GM19463 (cell line): ENCODE results near the gene ANXA8.
A peak's percentile ranks its signal among the peaks of the same experiment; 100 is the strongest.
"Not testable (repeated sequence)": the region's sequence is repeated elsewhere in the genome, so short reads cannot be mapped to it uniquely, and the experiment has no call there.

Experiments
- ATAC-seq: cut with Tn5 transposase; IDR thresholded peaks from one replicate; pipeline ENCODE4 v1.9.1; 2021; ENCODE audit warnings: mild to moderate bottlenecking, moderate library complexity; ENCODE audit not compliant: unreplicated experiment

ANXA8 gene

GRCh38 chr10:47483923-47484322, at the start of gene ANXA8:
Gene ANXA8, minus strand, starts transcription at chr10:47484115. Its CDS starts 182 bp downstream, at chr10:47483933.
- not testable (repeated sequence) for ATAC-seq

DNA sequence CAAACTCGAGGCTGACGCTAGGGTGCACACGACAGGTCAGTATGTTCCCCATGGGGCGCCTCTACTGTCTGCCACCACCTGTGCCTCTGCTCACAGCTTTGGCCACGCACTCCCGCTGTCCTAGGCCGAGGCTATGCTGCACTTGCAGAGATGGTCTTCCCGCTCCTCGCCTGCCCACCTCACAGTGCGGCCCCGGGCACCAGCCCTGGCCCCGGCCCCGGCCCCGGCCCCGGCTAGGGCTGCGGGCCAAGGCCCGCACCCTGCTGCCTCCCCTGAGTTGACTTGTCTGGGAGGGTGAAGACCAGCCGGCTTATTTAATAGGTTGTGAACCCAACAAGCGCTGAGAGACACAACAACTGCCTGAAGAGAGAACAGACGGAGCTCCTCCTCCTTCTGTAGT, 39.6 kb upstream of the ANXA8 start, which contains the start of gene AGAP9:
Gene AGAP9 (minus strand): TSS at position 164 of the 400 bp plus-strand sequence. CDS start 112 bp downstream, at position 52.
- not testable (repeated sequence) for ATAC-seq

DNA sequence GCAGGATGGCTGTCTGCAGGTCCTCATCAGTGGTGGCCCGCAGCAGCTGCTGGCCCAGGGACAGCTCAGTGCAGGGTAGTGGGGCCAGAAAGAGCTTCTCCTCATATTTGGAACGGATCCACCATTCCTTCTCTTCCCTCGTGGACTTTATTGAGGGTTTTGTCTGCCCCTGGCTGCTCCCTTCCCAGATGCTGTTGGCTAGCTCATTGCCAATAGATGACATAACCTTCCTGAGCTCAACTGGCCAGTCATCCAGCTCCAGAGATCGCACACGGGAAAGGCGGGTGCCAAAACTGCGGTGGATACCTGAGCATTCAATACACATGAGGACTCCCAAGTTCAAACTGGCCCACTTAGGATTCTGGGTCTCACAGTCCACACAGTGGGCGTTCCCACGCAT, 18.4 kb upstream of the ANXA8 start:
- not testable (repeated sequence) for ATAC-seq

DNA sequence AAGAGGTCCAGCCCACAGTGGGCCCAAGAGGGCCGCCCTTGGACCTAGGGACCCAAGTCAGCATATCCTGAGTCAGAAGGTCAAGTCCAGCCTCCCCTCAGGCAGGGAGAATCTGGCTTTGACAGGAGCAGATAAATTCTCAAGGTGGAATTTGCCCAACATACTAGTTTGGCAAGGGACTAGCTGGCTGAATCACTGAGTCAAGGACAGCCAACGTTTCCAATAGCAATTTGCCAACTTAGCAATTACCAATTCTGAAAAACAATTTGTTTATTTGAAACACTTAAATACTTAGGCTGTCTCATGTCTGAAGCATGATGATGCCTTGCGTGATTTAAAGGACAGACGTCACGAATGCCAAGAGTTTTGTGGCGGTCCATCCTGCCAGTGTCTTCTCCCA, 10.3 kb upstream of the ANXA8 start:
- not testable (repeated sequence) for ATAC-seq

DNA sequence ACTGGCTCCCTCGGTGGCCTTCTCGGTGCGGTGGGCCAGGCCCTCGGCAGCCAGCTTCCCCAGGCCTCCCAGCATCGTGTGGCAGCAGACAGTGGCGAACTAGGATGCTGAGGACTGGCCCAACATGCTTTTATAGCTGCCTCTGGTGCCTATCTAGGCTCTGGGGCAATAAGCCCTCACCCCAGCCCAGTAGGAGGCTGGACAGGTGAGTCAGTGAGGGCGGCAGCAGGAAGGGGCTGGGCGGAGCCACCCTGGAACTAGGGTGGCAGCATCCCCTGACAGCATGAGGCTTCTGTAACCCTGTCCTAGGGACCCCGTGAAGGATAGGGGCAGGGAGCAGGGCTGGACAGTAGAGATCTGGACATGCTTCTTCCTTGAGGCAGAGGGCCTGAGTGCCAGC, 7.7 kb upstream of the ANXA8 start, which contains the start of gene FAM25G:
Gene FAM25G (minus strand): TSS at position 101 of the 400 bp plus-strand sequence. CDS start 26 bp downstream, at position 75.
- not testable (repeated sequence) for ATAC-seq

DNA sequence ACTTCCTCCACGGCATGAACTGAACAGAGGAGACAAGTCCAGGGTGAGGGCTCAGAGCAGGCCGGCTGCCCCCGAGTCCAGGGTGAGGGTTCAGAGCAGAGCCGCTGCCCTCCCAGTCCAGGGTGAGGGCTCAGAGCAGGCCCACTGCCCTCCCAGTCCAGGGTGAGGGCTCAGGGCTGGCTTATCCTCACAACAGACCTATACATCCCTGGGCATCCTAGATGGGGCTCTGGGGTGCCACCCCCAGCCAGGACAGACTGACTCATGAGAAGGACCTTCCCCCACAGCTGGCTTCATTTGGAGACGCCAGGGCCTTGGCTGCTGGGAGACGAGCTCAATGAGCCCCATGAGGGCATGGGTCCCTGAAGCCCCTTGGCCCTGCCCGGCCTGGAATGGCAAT, 5.7 kb upstream of the ANXA8 start:
- ATAC-seq, result not testable (repeated sequence)

GRCh38 chr10:47485943-47486342, 2.0 kb upstream of the ANXA8 start:
- ATAC-seq, result not testable (repeated sequence)

- not testable (repeated sequence) for ATAC-seq
Measured at GRCh38 chr10:47484786-47485185, 871 bp upstream of the ANXA8 start.

DNA sequence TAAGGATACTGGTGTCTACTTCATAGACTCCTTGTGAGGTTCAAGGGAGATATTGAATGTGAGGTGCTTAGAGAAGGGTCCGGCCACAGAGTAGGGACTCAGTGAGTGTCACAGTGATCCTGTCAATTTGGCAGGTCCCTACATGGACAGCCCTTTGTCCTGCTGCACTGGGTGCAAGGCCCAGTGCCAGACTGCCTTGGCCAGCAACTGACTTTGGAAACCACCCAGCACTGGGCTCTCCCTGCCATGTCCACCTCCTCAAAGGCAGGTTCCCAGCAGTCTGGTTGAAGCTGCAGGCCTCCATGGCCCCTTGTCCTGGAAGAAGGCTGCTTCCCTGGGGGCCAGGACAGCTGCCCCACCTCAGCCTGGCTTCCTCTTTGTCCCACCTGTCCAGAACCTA, 1.5 kb downstream of the ANXA8 start:
- ATAC-seq, result not testable (repeated sequence)

DNA sequence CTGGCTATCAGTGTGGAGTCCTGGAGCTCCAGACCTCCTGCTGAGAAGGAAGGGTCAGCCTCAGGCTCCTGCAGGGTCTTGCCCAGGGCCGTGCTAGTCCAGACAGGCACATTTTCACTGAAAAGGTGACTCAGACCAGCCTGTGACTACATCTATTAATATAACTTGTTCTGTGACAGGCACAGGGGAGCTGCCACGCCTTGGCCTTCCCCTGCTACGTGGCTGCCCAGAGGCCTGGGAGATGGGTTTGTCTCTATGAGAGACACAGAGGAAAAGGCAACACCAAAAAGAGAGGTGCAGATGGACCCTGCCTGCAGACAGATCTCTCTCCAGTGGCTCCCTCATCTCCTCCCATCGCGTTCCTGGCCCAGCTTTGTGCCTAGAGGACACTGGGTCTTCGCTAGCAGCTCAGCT, 2.1 kb downstream of the ANXA8 start:
- not testable (repeated sequence) for ATAC-seq

GRCh38 chr10:47481182-47481766, 2.6 kb downstream of the ANXA8 start:
- not testable (repeated sequence) for ATAC-seq

DNA sequence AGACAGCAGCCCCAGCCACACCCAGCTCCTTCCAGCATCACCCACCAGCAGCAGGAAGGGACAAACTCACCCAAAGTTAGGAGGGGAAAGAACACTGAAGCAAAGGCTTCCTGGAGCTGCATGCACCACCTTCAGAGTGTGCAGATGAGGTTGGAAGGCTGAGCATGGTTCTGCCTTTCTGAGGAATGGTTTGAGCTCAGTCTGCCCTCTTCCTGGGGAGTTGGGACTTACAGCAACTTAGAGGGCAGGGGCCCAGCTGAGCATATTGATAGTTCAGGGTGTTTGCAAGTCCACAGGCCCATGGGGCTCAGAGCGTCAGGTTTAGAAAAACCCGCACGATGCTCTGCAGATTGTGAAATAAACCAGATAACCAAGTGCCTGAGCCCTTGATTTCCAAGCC, 3.8 kb downstream of the ANXA8 start:
- not testable (repeated sequence) for ATAC-seq

- ATAC-seq, result not testable (repeated sequence)
Measured at GRCh38 chr10:47478114-47478513, 5.8 kb downstream of the ANXA8 start.

DNA sequence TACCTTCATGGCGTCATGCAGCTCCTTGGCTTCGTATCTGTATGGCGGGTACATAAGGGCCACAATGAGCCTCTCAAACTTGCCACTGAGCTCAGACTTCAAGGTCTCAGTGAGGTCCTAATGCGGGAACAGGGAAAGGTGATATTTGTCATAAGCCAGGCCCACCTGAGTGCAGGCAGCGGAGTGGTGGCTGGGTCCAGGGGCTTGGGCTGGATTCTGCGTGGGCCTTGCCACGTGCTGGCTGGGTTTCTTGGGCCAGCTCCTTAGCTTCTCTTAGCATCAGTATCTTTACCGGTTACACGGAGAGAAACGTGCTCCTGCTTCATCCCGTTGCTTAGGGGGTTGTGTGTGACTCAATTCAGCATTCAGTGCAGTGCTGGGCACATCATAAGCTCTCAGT, 6.8 kb downstream of the ANXA8 start:
- ATAC-seq, result not testable (repeated sequence)

GRCh38 chr10:47475101-47475500, 8.8 kb downstream of the ANXA8 start:
- not testable (repeated sequence) for ATAC-seq

DNA sequence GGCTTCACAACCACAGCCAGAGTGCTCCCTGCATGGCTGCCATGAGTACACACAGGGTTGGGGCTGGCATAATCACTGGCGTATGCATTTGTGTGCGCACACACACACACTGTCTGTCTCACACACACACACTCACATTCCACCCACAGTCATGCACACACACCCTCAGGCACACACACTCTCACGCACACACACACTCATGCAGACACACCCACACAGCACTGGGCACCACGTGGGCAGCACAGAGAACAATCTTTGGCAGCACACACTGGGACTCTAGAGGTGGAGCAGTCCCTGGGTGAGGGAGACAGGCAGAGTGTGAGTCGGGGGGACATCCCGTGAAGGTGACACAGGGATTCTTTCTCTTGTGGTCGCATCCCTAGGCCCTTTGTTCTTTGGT, 10.4 kb downstream of the ANXA8 start:
- not testable (repeated sequence) for ATAC-seq

DNA sequence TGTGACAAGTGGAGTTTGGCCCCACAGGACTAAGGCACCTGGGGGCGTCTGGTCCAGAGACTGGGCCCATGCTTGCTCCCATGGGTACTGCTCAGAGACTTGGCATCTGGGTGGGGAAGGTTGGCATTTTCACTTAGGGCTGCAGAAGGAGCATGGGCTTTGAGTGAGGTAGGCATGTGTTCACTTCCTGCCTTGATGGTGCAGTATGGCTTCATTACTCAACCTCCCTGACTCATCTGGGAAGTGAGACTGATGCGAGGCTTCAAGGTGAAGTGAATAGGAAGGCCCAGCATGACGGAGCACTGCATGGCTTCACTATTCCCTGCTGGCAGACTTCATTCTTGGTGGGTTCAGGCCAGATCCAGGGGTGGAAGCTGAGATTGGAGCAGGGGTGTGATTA, 11.3 kb downstream of the ANXA8 start:
- peak; percentile 71 for ATAC-seq

GRCh38 chr10:47472072-47472471, 11.8 kb downstream of the ANXA8 start:
- ATAC-seq, result not testable (repeated sequence)

DNA sequence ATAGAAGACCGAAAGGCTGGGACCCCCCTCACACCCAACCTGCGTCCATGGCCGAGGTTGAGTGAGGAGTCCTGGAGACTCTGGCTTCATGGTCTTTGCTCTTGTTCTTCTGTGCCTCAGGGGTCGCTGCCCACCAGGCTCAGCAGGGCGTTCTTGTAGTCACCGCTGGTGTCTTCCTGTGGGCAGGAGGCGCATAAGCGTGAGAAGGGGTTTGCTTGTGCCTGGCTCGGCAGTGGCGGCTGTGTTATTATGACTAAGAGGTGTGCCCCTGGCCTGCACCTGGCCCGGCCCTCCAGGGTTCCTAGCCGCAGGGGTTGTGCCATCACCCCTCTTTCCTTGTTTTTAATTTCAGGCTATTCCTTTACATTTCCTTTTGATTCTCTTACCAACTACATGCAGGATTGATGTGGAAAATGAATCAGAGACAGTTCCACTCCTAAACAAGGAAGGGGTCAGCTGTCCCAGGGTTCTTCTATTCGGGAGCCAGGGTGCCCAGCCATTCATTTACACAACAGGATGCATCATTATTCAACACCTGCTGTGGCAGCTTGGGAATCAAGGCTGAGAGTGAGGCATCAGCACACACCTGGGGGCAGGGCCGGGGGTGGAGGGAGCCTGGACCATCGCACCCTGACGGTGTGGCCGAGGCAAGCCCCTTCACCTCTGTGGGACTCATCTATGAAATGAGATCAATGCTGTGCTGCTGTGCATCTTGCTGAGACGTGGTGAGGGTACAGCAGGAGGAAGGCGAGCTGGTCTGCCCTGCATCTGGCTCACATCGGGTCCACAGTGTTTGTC, 15.0 kb downstream of the ANXA8 start:
- ATAC-seq, result not testable (repeated sequence)

GRCh38 chr10:47467957-47468356, 16.0 kb downstream of the ANXA8 start:
- ATAC-seq, result not testable (repeated sequence)

DNA sequence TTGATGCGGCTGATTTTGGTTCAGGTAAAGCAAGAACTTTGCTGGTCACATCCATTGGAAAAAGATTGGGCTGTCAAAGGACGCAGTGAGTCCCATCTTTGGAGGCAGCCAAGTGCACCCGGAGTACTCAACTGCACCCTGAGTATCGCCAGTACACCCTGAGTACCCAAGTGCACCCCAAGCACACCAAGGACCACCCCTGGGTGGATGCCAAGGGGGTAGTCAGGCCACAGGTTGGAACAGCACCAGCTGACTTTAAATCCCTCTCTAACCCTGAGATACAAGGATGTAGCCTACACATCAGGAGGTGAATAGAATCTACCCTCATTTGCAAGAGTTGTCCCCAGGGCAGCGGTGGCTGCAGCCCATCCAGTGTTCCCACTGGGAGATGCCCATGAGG, 16.5 kb downstream of the ANXA8 start:
- ATAC-seq, result not testable (repeated sequence)
